WTC11 (cell line): ENCODE data around the gene NES. TPM values are rescaled to one million over a fixed set of nuclear protein-coding genes. Genes with fewer than 3 reads are reported as not detected.

ENCODE experiments used
- ATAC-seq: fragments of 200-7000 bp; cut with Tn5 transposase; 2 replicates; pipeline ENCODE4 v1.10.0; 2021; ENCODE audit warnings: mild to moderate bottlenecking, moderate library complexity
- CTCF ChIA-PET: fragments of 300-600 bp; sonication (Branson Sonifier 250); formaldehyde crosslinking; loops from one replicate; lab custom pipeline; 2021; ENCODE audit warnings: antibody characterized with exemption; lab: Charles Lee
- POLR2A ChIA-PET: fragments of 350-600 bp; sonication (Branson Sonifier 250); formaldehyde crosslinking; loops from one replicate; lab custom pipeline; 2021; ENCODE audit warnings: antibody characterized with exemption; lab: Charles Lee
- DNase-seq: peaks from one replicate; pipeline ENCODE4 v3.0.0; 2021; ENCODE audit warnings: low spot score
- H3K27ac Mint-ChIP-seq: 2 replicates; pipeline ENCODE4 v1.8.0; 2021; ENCODE audit warnings: mixed read lengths
- H3K27me3 Mint-ChIP-seq: 2 replicates; pipeline ENCODE4 v1.8.0; 2021; ENCODE audit warnings: low read depth, mild to moderate bottlenecking, moderate library complexity, mixed read lengths
- H3K36me3 Mint-ChIP-seq: 2 replicates; pipeline ENCODE4 v1.8.0; 2021; ENCODE audit warnings: mixed read lengths
- H3K4me1 Mint-ChIP-seq: 2 replicates; pipeline ENCODE4 v1.8.0; 2022; ENCODE audit warnings: mixed read lengths
- H3K4me3 Mint-ChIP-seq: 2 replicates; pipeline ENCODE4 v1.8.0; 2021; ENCODE audit warnings: mild to moderate bottlenecking, moderate library complexity, mixed read lengths
- H3K9me3 Mint-ChIP-seq: 2 replicates; pipeline ENCODE4 v1.8.0; 2021; ENCODE audit warnings: mixed read lengths
- HMGA2 ChIP-seq: fragments of 250-450 bp; sonication (Bioruptor Pico); IDR thresholded peaks from 2 replicates; pipeline ENCODE4 v1.4.0; 2021; ENCODE audit warnings: mild to moderate bottlenecking, moderate library complexity
- NR3C1 ChIP-seq: sonication (generic); formaldehyde crosslinking; conservative IDR thresholded peaks from 2 replicates; pipeline ENCODE4 v1.8.1; 2023; ENCODE audit warnings: low read depth, mild to moderate bottlenecking, missing genetic modification reagents
- RORB ChIP-seq: fragments of 250-450 bp; sonication (Bioruptor Pico); IDR thresholded peaks from 2 replicates; pipeline ENCODE4 v1.9.0; 2021; ENCODE audit warnings: mild to moderate bottlenecking
- SP1 ChIP-seq: sonication (generic); formaldehyde crosslinking; conservative IDR thresholded peaks from 2 replicates; pipeline ENCODE4 v1.8.1; 2022; ENCODE audit warnings: missing genetic modification reagents
- TCF7 ChIP-seq: sonication (generic); formaldehyde crosslinking; IDR thresholded peaks from 2 replicates; pipeline ENCODE4 v1.8.0; 2022; ENCODE audit warnings: mild to moderate bottlenecking, low read depth, missing genetic modification reagents, moderate library complexity
- ZNF121 ChIP-seq: sonication (generic); formaldehyde crosslinking; IDR thresholded peaks from 2 replicates; pipeline ENCODE4 v1.8.0; 2023; ENCODE audit warnings: missing genetic modification reagents
- ZNF232 ChIP-seq: sonication (generic); formaldehyde crosslinking; IDR thresholded peaks from 2 replicates; pipeline ENCODE4 v1.8.0; 2022; ENCODE audit warnings: mild to moderate bottlenecking, missing genetic modification reagents
- ZNF317 ChIP-seq: sonication (generic); formaldehyde crosslinking; IDR thresholded peaks from 2 replicates; pipeline ENCODE4 v1.8.1; 2023; ENCODE audit warnings: low read depth, mild to moderate bottlenecking, moderate library complexity, missing genetic modification reagents, borderline replicate concordance
- ZNF671 ChIP-seq: fragments of 250-450 bp; sonication (Bioruptor Pico); IDR thresholded peaks from 2 replicates; pipeline ENCODE4 v1.8.0; 2021; ENCODE audit warnings: mild to moderate bottlenecking
- total RNA-seq: library from RNA; stranded (reverse); gene quantifications from 3 replicates; pipeline ENCODE4 v1.2.3, GENCODE V29; 2021
- TF ChIP-seq, protein P1 (sequence below): sonication (generic); formaldehyde crosslinking; IDR thresholded peaks from 2 replicates; pipeline ENCODE4 v1.8.0; 2022; ENCODE audit warnings: mild to moderate bottlenecking, missing genetic modification reagents
- TF ChIP-seq, protein P2 (sequence below): fragments of 250-450 bp; sonication (Bioruptor Pico); IDR thresholded peaks from 2 replicates; pipeline ENCODE4 v1.9.0; 2021; ENCODE audit warnings: mild to moderate bottlenecking, borderline replicate concordance
- TF ChIP-seq, protein P3 (sequence below): sonication (generic); formaldehyde crosslinking; IDR thresholded peaks from 2 replicates; pipeline ENCODE4 v1.8.1; 2023; ENCODE audit warnings: mild to moderate bottlenecking, moderate library complexity, missing genetic modification reagents
- TF ChIP-seq, protein P4 (sequence below): fragments of 250-450 bp; sonication (Bioruptor Pico); conservative IDR thresholded peaks from 2 replicates; pipeline ENCODE4 v1.9.0; 2021; ENCODE audit warnings: mild to moderate bottlenecking
- TF ChIP-seq, protein P5 (sequence below): sonication (generic); formaldehyde crosslinking; IDR thresholded peaks from 2 replicates; pipeline ENCODE4 v1.8.1; 2023; ENCODE audit warnings: mild to moderate bottlenecking, missing genetic modification reagents
- TF ChIP-seq, protein P6 (sequence below): sonication (generic); formaldehyde crosslinking; IDR thresholded peaks from 2 replicates; pipeline ENCODE4 v1.8.0; 2023; ENCODE audit warnings: missing genetic modification reagents, mild to moderate bottlenecking, borderline replicate concordance
- TF ChIP-seq, protein P7 (sequence below): fragments of 250-450 bp; sonication (Bioruptor Pico); IDR thresholded peaks from 2 replicates; pipeline ENCODE4 v1.9.0; 2021; ENCODE audit warnings: moderate library complexity, mild to moderate bottlenecking, inconsistent platforms, borderline replicate concordance

NES gene
- total RNA-seq, 1 experiment from 2014 or later: 127 TPM

DNA sequence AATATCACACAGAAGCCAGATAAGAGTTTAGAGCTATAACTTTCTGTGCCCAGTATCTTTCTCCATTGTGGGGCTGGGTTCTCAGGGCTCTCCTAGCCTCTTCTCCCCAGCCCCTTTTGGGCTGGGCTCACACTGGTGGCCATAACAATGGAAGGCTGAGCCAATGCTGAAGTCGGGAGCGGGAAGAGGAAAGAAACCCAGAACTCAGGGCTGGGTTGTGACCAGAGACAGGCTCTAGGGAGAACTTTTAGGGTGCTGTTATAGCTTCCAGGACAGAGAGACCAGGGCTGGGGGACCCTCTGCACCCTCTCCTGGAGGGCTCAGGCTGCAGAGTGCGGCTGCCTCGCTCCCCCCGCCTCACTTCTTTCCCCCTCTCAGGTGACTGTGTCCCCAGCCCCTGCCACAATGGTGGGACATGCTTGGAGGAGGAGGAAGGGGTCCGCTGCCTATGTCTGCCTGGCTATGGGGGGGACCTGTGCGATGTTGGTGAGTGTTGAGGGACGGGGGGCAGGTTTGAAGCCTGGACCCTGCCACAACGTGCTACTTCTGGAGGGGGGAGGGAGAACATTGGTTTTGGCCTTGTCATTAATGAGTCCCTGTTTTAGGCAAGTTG, 21.2 kb downstream of the NES start:
- DNase-seq (no peak), ATAC-seq (no peak)
- POLR2A ChIA-PET: interaction anchor here (1.0 to 1.4 kb wide), 3 partner anchors 12 to 32 kb away, joined by 3 to 7 read pairs (median 3); partner anchors contain the start of gene NES
- Mint-ChIP-seq H3K27ac (no peak overlapping the region), H3K4me1 (peaks cover 50% of the 10 kb centered on the region), H3K4me3 (no peak overlapping the region), H3K9me3 (no peaks in the 10 kb centered on the region), H3K36me3 (no peaks in the 10 kb centered on the region), H3K27me3 (peaks cover 86% of the 10 kb centered on the region)
- CTCF ChIA-PET: interaction anchor here (0.5 to 12.6 kb wide), 13 partner anchors 12 to 236 kb away, joined by 3 to 437 read pairs (median 5); partner anchors contain the start of genes BCAN, HAPLN2 and NES
- TF ChIP-seq RORB (CRISPR knock-in tag) (no peak), ZNF121 (no peak), NR3C1 (CRISPR knock-in tag) (no peak), ZNF671 (CRISPR knock-in tag) (no peak), ZNF317 (no peak), ZNF232 (no peak), HMGA2 (CRISPR knock-in tag) (no peak), TCF7 (CRISPR knock-in tag) (no peak)
- TF ChIP-seq, protein P1, sequence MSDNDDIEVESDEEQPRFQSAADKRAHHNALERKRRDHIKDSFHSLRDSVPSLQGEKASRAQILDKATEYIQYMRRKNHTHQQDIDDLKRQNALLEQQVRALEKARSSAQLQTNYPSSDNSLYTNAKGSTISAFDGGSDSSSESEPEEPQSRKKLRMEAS (CRISPR knock-in tag): no peak
- TF ChIP-seq, protein P2, sequence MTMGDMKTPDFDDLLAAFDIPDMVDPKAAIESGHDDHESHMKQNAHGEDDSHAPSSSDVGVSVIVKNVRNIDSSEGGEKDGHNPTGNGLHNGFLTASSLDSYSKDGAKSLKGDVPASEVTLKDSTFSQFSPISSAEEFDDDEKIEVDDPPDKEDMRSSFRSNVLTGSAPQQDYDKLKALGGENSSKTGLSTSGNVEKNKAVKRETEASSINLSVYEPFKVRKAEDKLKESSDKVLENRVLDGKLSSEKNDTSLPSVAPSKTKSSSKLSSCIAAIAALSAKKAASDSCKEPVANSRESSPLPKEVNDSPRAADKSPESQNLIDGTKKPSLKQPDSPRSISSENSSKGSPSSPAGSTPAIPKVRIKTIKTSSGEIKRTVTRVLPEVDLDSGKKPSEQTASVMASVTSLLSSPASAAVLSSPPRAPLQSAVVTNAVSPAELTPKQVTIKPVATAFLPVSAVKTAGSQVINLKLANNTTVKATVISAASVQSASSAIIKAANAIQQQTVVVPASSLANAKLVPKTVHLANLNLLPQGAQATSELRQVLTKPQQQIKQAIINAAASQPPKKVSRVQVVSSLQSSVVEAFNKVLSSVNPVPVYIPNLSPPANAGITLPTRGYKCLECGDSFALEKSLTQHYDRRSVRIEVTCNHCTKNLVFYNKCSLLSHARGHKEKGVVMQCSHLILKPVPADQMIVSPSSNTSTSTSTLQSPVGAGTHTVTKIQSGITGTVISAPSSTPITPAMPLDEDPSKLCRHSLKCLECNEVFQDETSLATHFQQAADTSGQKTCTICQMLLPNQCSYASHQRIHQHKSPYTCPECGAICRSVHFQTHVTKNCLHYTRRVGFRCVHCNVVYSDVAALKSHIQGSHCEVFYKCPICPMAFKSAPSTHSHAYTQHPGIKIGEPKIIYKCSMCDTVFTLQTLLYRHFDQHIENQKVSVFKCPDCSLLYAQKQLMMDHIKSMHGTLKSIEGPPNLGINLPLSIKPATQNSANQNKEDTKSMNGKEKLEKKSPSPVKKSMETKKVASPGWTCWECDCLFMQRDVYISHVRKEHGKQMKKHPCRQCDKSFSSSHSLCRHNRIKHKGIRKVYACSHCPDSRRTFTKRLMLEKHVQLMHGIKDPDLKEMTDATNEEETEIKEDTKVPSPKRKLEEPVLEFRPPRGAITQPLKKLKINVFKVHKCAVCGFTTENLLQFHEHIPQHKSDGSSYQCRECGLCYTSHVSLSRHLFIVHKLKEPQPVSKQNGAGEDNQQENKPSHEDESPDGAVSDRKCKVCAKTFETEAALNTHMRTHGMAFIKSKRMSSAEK (CRISPR knock-in tag): no peak
- TF ChIP-seq, protein P3, sequence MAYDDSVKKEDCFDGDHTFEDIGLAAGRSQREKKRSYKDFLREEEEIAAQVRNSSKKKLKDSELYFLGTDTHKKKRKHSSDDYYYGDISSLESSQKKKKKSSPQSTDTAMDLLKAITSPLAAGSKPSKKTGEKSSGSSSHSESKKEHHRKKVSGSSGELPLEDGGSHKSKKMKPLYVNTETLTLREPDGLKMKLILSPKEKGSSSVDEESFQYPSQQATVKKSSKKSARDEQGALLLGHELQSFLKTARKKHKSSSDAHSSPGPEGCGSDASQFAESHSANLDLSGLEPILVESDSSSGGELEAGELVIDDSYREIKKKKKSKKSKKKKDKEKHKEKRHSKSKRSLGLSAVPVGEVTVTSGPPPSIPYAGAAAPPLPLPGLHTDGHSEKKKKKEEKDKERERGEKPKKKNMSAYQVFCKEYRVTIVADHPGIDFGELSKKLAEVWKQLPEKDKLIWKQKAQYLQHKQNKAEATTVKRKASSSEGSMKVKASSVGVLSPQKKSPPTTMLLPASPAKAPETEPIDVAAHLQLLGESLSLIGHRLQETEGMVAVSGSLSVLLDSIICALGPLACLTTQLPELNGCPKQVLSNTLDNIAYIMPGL (CRISPR knock-in tag): no peak
- TF ChIP-seq, protein P4, sequence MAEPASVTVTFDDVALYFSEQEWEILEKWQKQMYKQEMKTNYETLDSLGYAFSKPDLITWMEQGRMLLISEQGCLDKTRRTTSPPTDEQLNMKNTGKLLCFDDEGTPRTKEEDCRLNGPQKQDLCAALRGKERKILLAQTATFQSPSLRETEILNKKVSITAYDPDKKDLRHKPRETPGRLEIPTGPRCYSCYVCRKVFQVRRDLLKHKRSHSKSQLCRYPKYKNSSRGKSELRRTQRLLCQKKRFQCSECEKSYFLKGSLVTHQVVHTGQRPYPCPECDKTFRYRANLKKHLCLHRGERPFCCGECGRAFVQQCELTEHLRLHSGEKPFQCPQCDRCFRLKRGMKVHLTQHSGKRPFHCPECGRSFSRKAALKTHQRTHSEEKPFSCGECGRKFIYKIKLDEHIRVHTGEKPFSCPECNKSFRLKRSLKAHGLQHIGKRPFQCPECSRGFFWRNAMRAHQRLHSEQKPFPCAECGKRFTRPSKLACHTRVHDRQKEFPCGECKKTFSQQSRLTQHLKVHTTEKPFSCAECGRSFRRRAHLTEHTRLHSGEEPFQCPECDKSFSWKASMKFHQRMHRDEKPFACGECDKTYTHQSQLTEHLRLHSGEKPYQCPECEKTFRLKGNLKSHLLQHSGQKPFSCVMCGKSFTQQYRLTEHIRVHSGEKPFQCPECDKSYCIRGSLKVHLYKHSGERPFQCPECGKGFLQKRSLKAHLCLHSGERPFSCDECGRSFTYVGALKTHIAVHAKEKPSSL (CRISPR knock-in tag): no peak
- TF ChIP-seq, protein P5, sequence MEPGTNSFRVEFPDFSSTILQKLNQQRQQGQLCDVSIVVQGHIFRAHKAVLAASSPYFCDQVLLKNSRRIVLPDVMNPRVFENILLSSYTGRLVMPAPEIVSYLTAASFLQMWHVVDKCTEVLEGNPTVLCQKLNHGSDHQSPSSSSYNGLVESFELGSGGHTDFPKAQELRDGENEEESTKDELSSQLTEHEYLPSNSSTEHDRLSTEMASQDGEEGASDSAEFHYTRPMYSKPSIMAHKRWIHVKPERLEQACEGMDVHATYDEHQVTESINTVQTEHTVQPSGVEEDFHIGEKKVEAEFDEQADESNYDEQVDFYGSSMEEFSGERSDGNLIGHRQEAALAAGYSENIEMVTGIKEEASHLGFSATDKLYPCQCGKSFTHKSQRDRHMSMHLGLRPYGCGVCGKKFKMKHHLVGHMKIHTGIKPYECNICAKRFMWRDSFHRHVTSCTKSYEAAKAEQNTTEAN (CRISPR knock-in tag): no peak

DNA sequence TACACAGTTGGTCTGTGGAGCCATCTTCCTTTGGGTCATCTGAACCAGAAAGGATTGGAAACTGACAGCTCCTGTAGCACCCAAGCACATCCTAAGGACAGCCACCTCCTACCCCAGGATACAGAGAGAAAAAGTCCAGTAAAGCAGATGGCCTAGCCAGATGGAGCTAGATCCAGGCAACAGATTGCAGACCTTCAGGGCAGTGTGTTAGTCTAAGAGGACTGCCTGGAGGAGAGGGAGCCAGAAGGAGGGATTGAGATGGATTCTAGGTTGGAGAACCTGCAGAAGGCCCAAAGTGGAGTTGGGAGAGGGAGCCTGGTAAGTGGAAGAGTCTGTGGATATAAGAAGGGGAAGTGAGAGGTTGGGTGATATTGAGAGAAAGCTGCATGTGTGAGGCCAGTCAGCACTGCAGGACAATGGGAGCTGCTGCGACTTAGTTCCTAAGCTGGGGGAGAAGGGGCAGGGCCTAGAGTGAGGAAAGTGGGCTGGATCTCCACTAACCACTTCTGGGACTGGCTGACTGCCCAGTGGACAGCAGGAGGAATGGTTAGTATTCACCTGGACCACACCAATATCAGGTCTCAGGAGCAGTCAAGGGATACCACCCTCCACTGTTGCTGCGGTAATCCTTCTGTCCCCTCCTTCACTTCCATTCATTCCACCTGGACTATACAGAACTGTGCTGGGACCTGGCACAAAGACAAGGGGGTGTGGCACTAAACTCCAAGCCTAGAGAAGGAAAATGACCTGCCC, 21.9 kb downstream of the NES start:
- Mint-ChIP-seq H3K27ac (no peak overlapping the region), H3K9me3 (no peaks in the 10 kb centered on the region), H3K36me3 (no peaks in the 10 kb centered on the region), H3K4me1 (peaks cover 44% of the 10 kb centered on the region), H3K4me3 (no peak overlapping the region), H3K27me3 (peaks cover 93% of the 10 kb centered on the region)
- ChIA-PET CTCF (interaction anchor here (0.9 to 12.6 kb wide), 5 partner anchors 12 to 71 kb away, joined by 4 to 437 read pairs (median 7); partner anchors contain the start of genes HAPLN2 and NES), POLR2A (interaction anchor here (0.8 to 1.4 kb wide), 2 partner anchors 22 to 51 kb away, joined by 3 read pairs; partner anchors contain the start of genes CRABP2 and NES)
- no peak for DNase-seq
- no peak for ATAC-seq
- no peak for TF ChIP-seq SP1 (CRISPR knock-in tag)
- TF ChIP-seq, protein P6, sequence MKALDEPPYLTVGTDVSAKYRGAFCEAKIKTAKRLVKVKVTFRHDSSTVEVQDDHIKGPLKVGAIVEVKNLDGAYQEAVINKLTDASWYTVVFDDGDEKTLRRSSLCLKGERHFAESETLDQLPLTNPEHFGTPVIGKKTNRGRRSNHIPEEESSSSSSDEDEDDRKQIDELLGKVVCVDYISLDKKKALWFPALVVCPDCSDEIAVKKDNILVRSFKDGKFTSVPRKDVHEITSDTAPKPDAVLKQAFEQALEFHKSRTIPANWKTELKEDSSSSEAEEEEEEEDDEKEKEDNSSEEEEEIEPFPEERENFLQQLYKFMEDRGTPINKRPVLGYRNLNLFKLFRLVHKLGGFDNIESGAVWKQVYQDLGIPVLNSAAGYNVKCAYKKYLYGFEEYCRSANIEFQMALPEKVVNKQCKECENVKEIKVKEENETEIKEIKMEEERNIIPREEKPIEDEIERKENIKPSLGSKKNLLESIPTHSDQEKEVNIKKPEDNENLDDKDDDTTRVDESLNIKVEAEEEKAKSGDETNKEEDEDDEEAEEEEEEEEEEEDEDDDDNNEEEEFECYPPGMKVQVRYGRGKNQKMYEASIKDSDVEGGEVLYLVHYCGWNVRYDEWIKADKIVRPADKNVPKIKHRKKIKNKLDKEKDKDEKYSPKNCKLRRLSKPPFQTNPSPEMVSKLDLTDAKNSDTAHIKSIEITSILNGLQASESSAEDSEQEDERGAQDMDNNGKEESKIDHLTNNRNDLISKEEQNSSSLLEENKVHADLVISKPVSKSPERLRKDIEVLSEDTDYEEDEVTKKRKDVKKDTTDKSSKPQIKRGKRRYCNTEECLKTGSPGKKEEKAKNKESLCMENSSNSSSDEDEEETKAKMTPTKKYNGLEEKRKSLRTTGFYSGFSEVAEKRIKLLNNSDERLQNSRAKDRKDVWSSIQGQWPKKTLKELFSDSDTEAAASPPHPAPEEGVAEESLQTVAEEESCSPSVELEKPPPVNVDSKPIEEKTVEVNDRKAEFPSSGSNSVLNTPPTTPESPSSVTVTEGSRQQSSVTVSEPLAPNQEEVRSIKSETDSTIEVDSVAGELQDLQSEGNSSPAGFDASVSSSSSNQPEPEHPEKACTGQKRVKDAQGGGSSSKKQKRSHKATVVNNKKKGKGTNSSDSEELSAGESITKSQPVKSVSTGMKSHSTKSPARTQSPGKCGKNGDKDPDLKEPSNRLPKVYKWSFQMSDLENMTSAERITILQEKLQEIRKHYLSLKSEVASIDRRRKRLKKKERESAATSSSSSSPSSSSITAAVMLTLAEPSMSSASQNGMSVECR: no peak
- TF ChIP-seq, protein P7, sequence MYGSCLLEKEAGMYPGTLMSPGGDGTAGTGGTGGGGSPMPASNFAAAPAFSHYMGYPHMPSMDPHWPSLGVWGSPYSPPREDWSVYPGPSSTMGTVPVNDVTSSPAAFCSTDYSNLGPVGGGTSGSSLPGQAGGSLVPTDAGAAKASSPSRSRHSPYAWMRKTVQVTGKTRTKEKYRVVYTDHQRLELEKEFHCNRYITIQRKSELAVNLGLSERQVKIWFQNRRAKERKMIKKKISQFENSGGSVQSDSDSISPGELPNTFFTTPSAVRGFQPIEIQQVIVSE (CRISPR knock-in tag): no peak
